Keratinocyte (primary cell): ENCODE measurements around the gene RRAS2. TPM values are rescaled to one million over a fixed set of nuclear protein-coding genes. Genes with fewer than 3 reads are reported as not detected.

ENCODE experiments used
- DNase-seq: peaks from one replicate; pipeline ENCODE4 v3.0.0-alpha.2; 2011; ENCODE audit warnings: low read depth, missing footprints, low spot score
- FAIRE-seq: peaks from 2 replicates; lab custom pipeline; 2011; peaks lifted over from hg19 to GRCh38; lab: Jason Lieb, UNC
- H2AFZ ChIP-seq: 2 replicates; pipeline ENCODE4 v1.6.0; 2012; ENCODE audit warnings: low read length, control low read depth, inconsistent platforms; ENCODE audit not compliant: control insufficient read depth
- H3K27ac ChIP-seq: 2 replicates; pipeline ENCODE4 v1.5.1; 2011; ENCODE audit warnings: low read length; ENCODE audit not compliant: control insufficient read depth, insufficient read depth
- H3K27me3 ChIP-seq: 3 replicates; pipeline ENCODE4 v1.6.0; 2011; ENCODE audit warnings: low read length; ENCODE audit not compliant: control insufficient read depth, insufficient read depth; ENCODE audit errors: extremely low read depth
- H3K36me3 ChIP-seq, 2 experiments: 2 replicates in 1 of 2; 3 replicates in 1 of 2; pipeline ENCODE4 v1.5.1; 2011; ENCODE audit warnings: low read length in 2 of 2, mild to moderate bottlenecking in 1 of 2; ENCODE audit not compliant: control insufficient read depth in 2 of 2, insufficient read depth in 2 of 2; ENCODE audit errors: extremely low read depth in 1 of 2
- H3K4me1 ChIP-seq: 3 replicates; pipeline ENCODE4 v1.5.1; 2011; ENCODE audit warnings: low read length; ENCODE audit not compliant: control insufficient read depth, insufficient read depth; ENCODE audit errors: extremely low read depth
- H3K4me2 ChIP-seq: 3 replicates; pipeline ENCODE4 v1.6.0; 2011; ENCODE audit warnings: low read depth, low read length; ENCODE audit not compliant: control insufficient read depth, insufficient read depth; ENCODE audit errors: extremely low read depth
- H3K4me3 ChIP-seq, 3 experiments: fragments of 200-600 bp in 1 of 3; sonication (generic) in 1 of 3; 2 replicates in 2 of 3; 3 replicates in 1 of 3; pipeline ENCODE4 v1.5.1; 2011 to 2016; ENCODE audit warnings: low read length in 3 of 3, mild to moderate bottlenecking in 3 of 3, control low read depth in 2 of 3, inconsistent platforms in 1 of 3, low read depth in 1 of 3, mixed read lengths in 1 of 3, mixed run types in 1 of 3, moderate library complexity in 1 of 3; ENCODE audit not compliant: control insufficient read depth in 2 of 3, insufficient read depth in 2 of 3; ENCODE audit errors: extremely low read depth in 1 of 3
- H3K79me2 ChIP-seq: 2 replicates; pipeline ENCODE4 v1.6.0; 2012; ENCODE audit warnings: low read length; ENCODE audit not compliant: control insufficient read depth, insufficient read depth
- H3K9ac ChIP-seq: 3 replicates; pipeline ENCODE4 v1.6.0; 2011; ENCODE audit warnings: low read length; ENCODE audit not compliant: control insufficient read depth, insufficient read depth; ENCODE audit errors: extremely low read depth
- H3K9me1 ChIP-seq: 3 replicates; pipeline ENCODE4 v1.6.0; 2011; ENCODE audit warnings: low read length; ENCODE audit not compliant: control insufficient read depth, insufficient read depth; ENCODE audit errors: extremely low read depth
- H3K9me3 ChIP-seq: 2 replicates; pipeline ENCODE4 v1.5.1; 2012; ENCODE audit warnings: low read depth, low read length; ENCODE audit not compliant: control insufficient read depth
- H4K20me1 ChIP-seq: 3 replicates; pipeline ENCODE4 v1.6.0; 2011; ENCODE audit warnings: low read length; ENCODE audit not compliant: control insufficient read depth, insufficient read depth; ENCODE audit errors: extremely low read depth
- EZH2 ChIP-seq: IDR thresholded peaks from one replicate; pipeline ENCODE4 v1.6.1; 2012; ENCODE audit warnings: inconsistent platforms, mild to moderate bottlenecking, low read length, moderate library complexity
- dilution Hi-C: fragments of 300-500 bp; cut with MboI; formaldehyde crosslinking; loops from one replicate; pipeline ENCODE4 v1.7.0; 2020; ENCODE audit warnings: low sequenced_read_pairs; ENCODE audit not compliant: extremely low pct_ligation_motif_present
- polyA plus RNA-seq, 5 experiments: library from polyadenylated mRNA; depleted of rRNA in 3 of 5; stranded (reverse) in 3 of 5; stranded (forward) in 1 of 5; unstranded in 1 of 5; fragments of >200 nt; gene quantifications; 1 replicate in 1 of 5; 2 replicates in 3 of 5; 3 replicates in 1 of 5; pipeline versions ENCODE4 v1.2.1 to v1.2.3, GENCODE V29; 2011 to 2012; ENCODE audit warnings: missing spikeins in 2 of 5, low read depth in 1 of 5, low replicate concordance in 1 of 5
- TF ChIP-seq, protein P1 (sequence below), 3 experiments: IDR thresholded peaks in 1 of 3; conservative IDR thresholded peaks in 1 of 3; optimal IDR thresholded peaks in 1 of 3; 2 replicates in 2 of 3; 3 replicates in 1 of 3; pipeline versions ENCODE3 to v1.5.1; 2011; ENCODE audit warnings: low read length in 3 of 3, mild to moderate bottlenecking in 3 of 3, moderate library complexity in 2 of 3, control low read depth in 1 of 3, inconsistent platforms in 1 of 3; ENCODE audit not compliant: insufficient read depth in 2 of 3; ENCODE audit errors: extremely low read depth in 1 of 3

Gene RRAS2
- polyA plus RNA-seq, 1 donor (not counting 4 experiments of a cell fraction or from before 2014, with no cell fraction given): 99.3 TPM

DNA sequence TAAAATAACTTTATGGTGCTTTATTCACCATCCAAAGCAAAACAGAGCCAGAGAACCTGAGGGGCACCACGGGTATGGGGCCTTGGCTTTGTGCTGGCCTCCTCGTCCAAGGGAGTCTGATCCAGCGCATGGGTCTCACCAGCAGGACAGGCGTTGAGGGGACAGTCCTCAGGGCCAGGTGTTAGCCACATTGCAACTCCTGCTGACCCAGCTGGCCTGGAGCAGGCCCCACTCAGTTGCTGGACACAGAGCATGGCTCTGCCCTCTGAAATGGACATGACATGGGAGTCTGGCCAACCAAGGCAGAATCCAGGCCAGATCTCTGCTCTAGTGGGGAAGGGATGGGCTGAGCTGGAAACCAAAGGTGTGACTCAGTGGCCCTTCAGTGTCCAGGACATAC, 116.2 kb downstream of the RRAS2 start:
- Histone ChIP-seq H2AFZ (no peak overlapping the region), H4K20me1 (no peaks in the 10 kb centered on the region), H3K36me3 (no peaks in the 10 kb centered on the region), H3K9me1 (no peaks in the 10 kb centered on the region), H3K79me2 (no peaks in the 10 kb centered on the region), H3K27ac (no peak overlapping the region), H3K27me3 (peaks cover 23% of the 10 kb centered on the region), H3K4me2 (no peak overlapping the region), H3K9ac (no peak overlapping the region), H3K9me3 (no peaks in the 10 kb centered on the region), H3K4me3 (no peak overlapping the region), H3K4me1 (no peaks in the 10 kb centered on the region)
- FAIRE-seq (no peak), DNase-seq (no peak)
- TF ChIP-seq EZH2: no peak
- TF ChIP-seq, protein P1, sequence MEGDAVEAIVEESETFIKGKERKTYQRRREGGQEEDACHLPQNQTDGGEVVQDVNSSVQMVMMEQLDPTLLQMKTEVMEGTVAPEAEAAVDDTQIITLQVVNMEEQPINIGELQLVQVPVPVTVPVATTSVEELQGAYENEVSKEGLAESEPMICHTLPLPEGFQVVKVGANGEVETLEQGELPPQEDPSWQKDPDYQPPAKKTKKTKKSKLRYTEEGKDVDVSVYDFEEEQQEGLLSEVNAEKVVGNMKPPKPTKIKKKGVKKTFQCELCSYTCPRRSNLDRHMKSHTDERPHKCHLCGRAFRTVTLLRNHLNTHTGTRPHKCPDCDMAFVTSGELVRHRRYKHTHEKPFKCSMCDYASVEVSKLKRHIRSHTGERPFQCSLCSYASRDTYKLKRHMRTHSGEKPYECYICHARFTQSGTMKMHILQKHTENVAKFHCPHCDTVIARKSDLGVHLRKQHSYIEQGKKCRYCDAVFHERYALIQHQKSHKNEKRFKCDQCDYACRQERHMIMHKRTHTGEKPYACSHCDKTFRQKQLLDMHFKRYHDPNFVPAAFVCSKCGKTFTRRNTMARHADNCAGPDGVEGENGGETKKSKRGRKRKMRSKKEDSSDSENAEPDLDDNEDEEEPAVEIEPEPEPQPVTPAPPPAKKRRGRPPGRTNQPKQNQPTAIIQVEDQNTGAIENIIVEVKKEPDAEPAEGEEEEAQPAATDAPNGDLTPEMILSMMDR (optimal IDR thresholded peaks at IDR 0.05 in 1 of 3, IDR thresholded peaks at IDR 0.05 in 1 of 3, conservative IDR thresholded peaks at IDR 0.05 in 1 of 3; ENCODE audit: extremely low read depth in 1 of 3, insufficient read depth in 2 of 3, low read length in 3 of 3): no peak
- dilution Hi-C loops: loop anchor here (25.0 kb wide), 2 partner anchors 280 to 480 kb away; partner anchors contain the start of gene SPON1

DNA sequence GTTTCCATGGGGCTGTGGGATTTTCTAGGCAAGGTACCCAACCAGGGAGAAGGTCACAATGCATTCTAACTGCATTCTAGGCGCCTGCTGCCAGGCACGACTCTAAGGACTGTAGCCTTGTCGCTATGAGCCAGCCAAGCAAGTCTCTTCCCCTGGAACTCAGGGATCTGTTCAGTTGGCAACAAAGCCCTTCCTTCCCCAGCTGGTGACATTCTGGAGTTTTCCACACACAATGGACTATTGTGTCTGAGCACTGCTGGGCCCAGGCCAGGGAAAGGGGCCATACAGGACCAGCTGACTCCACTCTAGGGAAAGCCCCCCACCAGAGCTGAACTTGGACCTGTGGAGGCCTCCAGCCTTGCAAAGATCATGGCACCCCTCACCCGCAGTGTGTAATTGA, 116.8 kb downstream of the RRAS2 start:
- no peak for TF ChIP-seq EZH2
- TF ChIP-seq, protein P1 (optimal IDR thresholded peaks at IDR 0.05 in 1 of 3, IDR thresholded peaks at IDR 0.05 in 1 of 3, conservative IDR thresholded peaks at IDR 0.05 in 1 of 3; ENCODE audit: extremely low read depth in 1 of 3, insufficient read depth in 2 of 3, low read length in 3 of 3): no peak
- no peak for FAIRE-seq
- H3K4me2 ChIP-seq: no peak overlapping the region
- no peaks in the 10 kb centered on the region for H3K9me1 ChIP-seq
- no peak overlapping the region for H3K27ac ChIP-seq
- no peaks in the 10 kb centered on the region for H4K20me1 ChIP-seq
- no peak overlapping the region for H3K4me3 ChIP-seq
- H3K9me3 ChIP-seq: no peaks in the 10 kb centered on the region
- H3K79me2 ChIP-seq: no peaks in the 10 kb centered on the region
- no peaks in the 10 kb centered on the region for H3K36me3 ChIP-seq
- peaks cover 21% of the 10 kb centered on the region for H3K27me3 ChIP-seq
- H2AFZ ChIP-seq: no peak overlapping the region
- DNase-seq: no peak
- no peaks in the 10 kb centered on the region for H3K4me1 ChIP-seq
- no peak overlapping the region for H3K9ac ChIP-seq
- dilution Hi-C loops: loop anchor here (25.0 kb wide), 2 partner anchors 280 to 480 kb away; partner anchors contain the start of gene SPON1
